Endothelial cell of umbilical vein (primary cell): ENCODE measurements around the gene PPP6R1. TPM values are rescaled to one million over a fixed set of nuclear protein-coding genes. Genes with fewer than 3 reads are reported as not detected.

Experiments used
- BruUV-seq: library from RNA; stranded (reverse); fragments of 400-500 nt; replicated peaks from 2 replicates; lab custom pipeline; 2021; lab: Mats Ljungman, UMichigan
- CTCF ChIA-PET: fragments of 300-600, 350-600 bp; sonication (Branson Sonifier 250); formaldehyde crosslinking; loops from one replicate; lab custom pipeline; 2021; ENCODE audit warnings: antibody characterized with exemption, inconsistent platforms; lab: Charles Lee
- POLR2A ChIA-PET: fragments of 300-600, 350-600 bp; sonication (Branson Sonifier 250); formaldehyde crosslinking; loops from one replicate; lab custom pipeline; 2021; ENCODE audit warnings: antibody characterized with exemption, inconsistent platforms; lab: Charles Lee
- DNase-seq: peaks from one replicate; pipeline ENCODE4 v3.0.0-alpha.2; 2011; ENCODE audit warnings: low read depth, low spot score
- FAIRE-seq: peaks from 2 replicates; lab custom pipeline; 2011; peaks lifted over from hg19 to GRCh38; lab: Jason Lieb, UNC
- H2AFZ ChIP-seq: 2 replicates; pipeline ENCODE4 v1.6.0; 2012; ENCODE audit warnings: low read depth, low read length, control low read depth, inconsistent platforms
- H3K27ac ChIP-seq: 2 replicates; pipeline ENCODE4 v1.5.1; 2011; ENCODE audit warnings: low read depth, mild to moderate bottlenecking, control low read depth, low read length, moderate library complexity; ENCODE audit not compliant: insufficient read depth
- H3K27me3 ChIP-seq, 2 experiments: 2 replicates each; pipeline versions ENCODE4 v1.6.0 to v1.6.1; 2011; ENCODE audit warnings: low read length in 2 of 2, mixed read lengths in 1 of 2; ENCODE audit not compliant: control insufficient read depth in 2 of 2, insufficient read depth in 2 of 2
- H3K36me3 ChIP-seq, 2 experiments: 2 replicates in 1 of 2; 3 replicates in 1 of 2; pipeline ENCODE4 v1.5.1; 2011; ENCODE audit warnings: low read length in 2 of 2, mild to moderate bottlenecking in 1 of 2, moderate library complexity in 1 of 2; ENCODE audit not compliant: control insufficient read depth in 2 of 2, insufficient read depth in 2 of 2; ENCODE audit errors: extremely low read depth in 1 of 2
- H3K4me1 ChIP-seq: 3 replicates; pipeline ENCODE4 v1.5.1; 2011; ENCODE audit warnings: mild to moderate bottlenecking, low read length; ENCODE audit not compliant: control insufficient read depth, insufficient read depth; ENCODE audit errors: extremely low read depth
- H3K4me2 ChIP-seq: 2 replicates; pipeline ENCODE4 v1.6.1; 2011; ENCODE audit warnings: low read length, control low read depth, mixed read lengths; ENCODE audit not compliant: insufficient read depth
- H3K4me3 ChIP-seq, 3 experiments: fragments of 200-600 bp in 1 of 3; sonication (generic), shearing (Covaris generic) in 1 of 3; replicated peaks in 1 of 3; 2 replicates each; pipeline ENCODE4 v1.5.1; 2011 to 2016; ENCODE audit warnings: control low read depth in 3 of 3, low read length in 3 of 3, mild to moderate bottlenecking in 2 of 3, inconsistent platforms in 1 of 3, low read depth in 1 of 3, moderate library complexity in 1 of 3; ENCODE audit not compliant: insufficient read depth in 1 of 3
- H3K79me2 ChIP-seq: 2 replicates; pipeline ENCODE4 v1.6.0; 2012; ENCODE audit warnings: low read length, inconsistent platforms; ENCODE audit not compliant: control insufficient read depth, insufficient read depth
- H3K9ac ChIP-seq: replicated peaks from 2 replicates; pipeline ENCODE3; 2011; ENCODE audit warnings: low read length, control low read depth; ENCODE audit not compliant: insufficient read depth; ENCODE audit errors: extremely low read depth
- H3K9me1 ChIP-seq: replicated peaks from 3 replicates; pipeline ENCODE4 v1.6.0; 2011; ENCODE audit warnings: mild to moderate bottlenecking, low read length; ENCODE audit not compliant: control insufficient read depth, insufficient read depth; ENCODE audit errors: extremely low read depth
- H3K9me3 ChIP-seq: replicated peaks from 2 replicates; pipeline ENCODE4 v1.5.1; 2012; ENCODE audit warnings: low read length, inconsistent platforms; ENCODE audit not compliant: control insufficient read depth, insufficient read depth
- H4K20me1 ChIP-seq: replicated peaks from 2 replicates; pipeline ENCODE3; 2011; ENCODE audit warnings: mild to moderate bottlenecking, low read length; ENCODE audit not compliant: control insufficient read depth, insufficient read depth; ENCODE audit errors: extremely low read depth
- EZH2 ChIP-seq: IDR thresholded peaks from 2 replicates; pipeline ENCODE4 v1.6.1; 2012; ENCODE audit warnings: borderline replicate concordance, low read depth, mild to moderate bottlenecking, moderate library complexity, low read length, inconsistent platforms; ENCODE audit not compliant: severe bottlenecking
- FOS ChIP-seq: IDR thresholded peaks from 2 replicates; pipeline ENCODE4 v1.6.1; 2011; ENCODE audit warnings: mild to moderate bottlenecking, low read length, moderate library complexity, borderline replicate concordance; ENCODE audit not compliant: insufficient read depth
- GATA2 ChIP-seq: IDR thresholded peaks from 2 replicates; pipeline ENCODE4 v1.7.0; 2011; ENCODE audit warnings: low read depth, mild to moderate bottlenecking, moderate library complexity, mixed read lengths, low read length; ENCODE audit not compliant: insufficient read length, insufficient read depth
- JUN ChIP-seq: IDR thresholded peaks from 2 replicates; pipeline ENCODE4 v1.6.1; 2011; ENCODE audit warnings: borderline replicate concordance, low read depth; ENCODE audit not compliant: insufficient read length, insufficient read depth
- MYC ChIP-seq: IDR thresholded peaks from one replicate; pipeline ENCODE4 v1.6.1; 2011; ENCODE audit warnings: mild to moderate bottlenecking, low read depth, low read length
- POLR2A ChIP-seq: IDR thresholded peaks from 2 replicates; pipeline ENCODE4 v1.6.1; 2012; ENCODE audit warnings: low read depth, mild to moderate bottlenecking, control low read depth, low read length
- POLR2AphosphoS5 ChIP-seq: IDR thresholded peaks from 2 replicates; pipeline ENCODE4 v1.6.1; 2012; ENCODE audit warnings: low read depth, mild to moderate bottlenecking, control low read depth, low read length, moderate library complexity; ENCODE audit not compliant: insufficient read depth
- dilution Hi-C: fragments of 300-500 bp; cut with MboI; formaldehyde crosslinking; loops from one replicate; pipeline ENCODE4 v1.15.0; 2019; ENCODE audit warnings: low sequenced_read_pairs; ENCODE audit not compliant: extremely low pct_ligation_motif_present
- intact Hi-C: fragments of 100-400 bp; cut with micrococcal nuclease; formaldehyde crosslinking; loops from one replicate; pipeline ENCODE4 v1.10.0; 2022
- polyA plus RNA-seq, 4 experiments: library from polyadenylated mRNA; depleted of rRNA in 3 of 4; stranded (reverse) in 3 of 4; unstranded in 1 of 4; fragments of >200 nt; gene quantifications; 2 replicates each; pipeline versions ENCODE4 v1.2.1 to v1.2.3, GENCODE V29; 2011 to 2012; ENCODE audit warnings: missing spikeins in 1 of 4
- total RNA-seq: library from RNA; stranded (reverse); gene quantifications from 2 replicates; pipeline ENCODE4 v1.2.3, GENCODE V29; 2021
- TF ChIP-seq, protein P1 (sequence below), 2 donors: IDR thresholded peaks; 1 replicate in 1 of 2; 2 replicates in 1 of 2; pipeline ENCODE4 v1.5.1; 2011; ENCODE audit warnings: low read length in 2 of 2, mild to moderate bottlenecking in 2 of 2, moderate library complexity in 2 of 2, control low read depth in 1 of 2, inconsistent platforms in 1 of 2, low read depth in 1 of 2; ENCODE audit not compliant: insufficient read depth in 1 of 2; ENCODE audit errors: extremely low read depth in 1 of 2
- TF ChIP-seq, protein P2 (sequence below): IDR thresholded peaks from 2 replicates; pipeline ENCODE4 v1.6.1; 2011; ENCODE audit not compliant: insufficient read depth, insufficient read length

The PPP6R1 gene
- total and polyA plus RNA-seq, 2 donors (not counting 3 experiments of a cell fraction or from before 2014, with no cell fraction given) = 35.7 to 71.8 TPM

DNA sequence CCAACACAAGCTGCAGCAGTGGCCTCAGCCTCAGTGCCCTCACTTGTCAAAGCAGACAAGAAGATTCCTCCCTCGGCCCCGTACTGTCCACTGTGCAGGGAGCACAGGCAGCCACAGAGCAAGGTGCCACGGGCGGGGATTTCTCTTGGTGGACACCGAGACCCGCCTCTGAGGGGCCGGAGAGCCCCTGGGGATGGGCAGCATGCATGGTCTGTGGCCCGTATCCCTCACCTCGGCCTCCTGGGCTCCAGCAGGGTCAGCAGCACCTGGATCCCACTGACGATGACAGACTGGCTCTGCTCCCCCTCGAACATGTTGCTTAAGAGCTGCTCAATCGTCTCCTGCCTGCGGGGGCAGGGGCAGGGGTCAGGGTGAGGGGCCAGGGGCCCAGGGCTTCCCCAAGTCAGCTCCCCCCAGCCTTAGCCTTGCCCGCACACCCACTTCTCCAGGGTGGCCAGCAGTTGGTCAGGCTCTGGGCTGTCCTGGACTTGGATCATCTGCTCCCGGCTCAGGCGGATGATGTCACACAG lies 16.8 kb downstream of the PPP6R1 start:
- Histone ChIP-seq H3K9me1 (no peaks in the 10 kb centered on the region), H4K20me1 (no peaks in the 10 kb centered on the region), H3K79me2 (peaks cover 2% of the 10 kb centered on the region), H3K27me3 (no peaks in the 10 kb centered on the region), H3K4me1 (no peaks in the 10 kb centered on the region), H3K9me3 (no peaks in the 10 kb centered on the region), H3K36me3 (peaks cover 13 to 69% of the 10 kb centered on the region in 2 experiments), H3K4me2 (no peak overlapping the region), H2AFZ (no peak overlapping the region), H3K9ac (no peak overlapping the region), H3K4me3 (no peak overlapping the region), H3K27ac (no peak overlapping the region)
- CTCF ChIA-PET = no interaction called here
- TF ChIP-seq, protein P1, sequence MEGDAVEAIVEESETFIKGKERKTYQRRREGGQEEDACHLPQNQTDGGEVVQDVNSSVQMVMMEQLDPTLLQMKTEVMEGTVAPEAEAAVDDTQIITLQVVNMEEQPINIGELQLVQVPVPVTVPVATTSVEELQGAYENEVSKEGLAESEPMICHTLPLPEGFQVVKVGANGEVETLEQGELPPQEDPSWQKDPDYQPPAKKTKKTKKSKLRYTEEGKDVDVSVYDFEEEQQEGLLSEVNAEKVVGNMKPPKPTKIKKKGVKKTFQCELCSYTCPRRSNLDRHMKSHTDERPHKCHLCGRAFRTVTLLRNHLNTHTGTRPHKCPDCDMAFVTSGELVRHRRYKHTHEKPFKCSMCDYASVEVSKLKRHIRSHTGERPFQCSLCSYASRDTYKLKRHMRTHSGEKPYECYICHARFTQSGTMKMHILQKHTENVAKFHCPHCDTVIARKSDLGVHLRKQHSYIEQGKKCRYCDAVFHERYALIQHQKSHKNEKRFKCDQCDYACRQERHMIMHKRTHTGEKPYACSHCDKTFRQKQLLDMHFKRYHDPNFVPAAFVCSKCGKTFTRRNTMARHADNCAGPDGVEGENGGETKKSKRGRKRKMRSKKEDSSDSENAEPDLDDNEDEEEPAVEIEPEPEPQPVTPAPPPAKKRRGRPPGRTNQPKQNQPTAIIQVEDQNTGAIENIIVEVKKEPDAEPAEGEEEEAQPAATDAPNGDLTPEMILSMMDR (IDR thresholded peaks at IDR 0.05; ENCODE audit: extremely low read depth in 1 of 2, insufficient read depth in 1 of 2, low read depth in 1 of 2, low read length in 2 of 2) = no peak
- TF ChIP-seq GATA2 (no peak), MYC (no peak), EZH2 (no peak), JUN (no peak), POLR2A (no peak), FOS (no peak), POLR2AphosphoS5 (no peak)
- TF ChIP-seq, protein P2, sequence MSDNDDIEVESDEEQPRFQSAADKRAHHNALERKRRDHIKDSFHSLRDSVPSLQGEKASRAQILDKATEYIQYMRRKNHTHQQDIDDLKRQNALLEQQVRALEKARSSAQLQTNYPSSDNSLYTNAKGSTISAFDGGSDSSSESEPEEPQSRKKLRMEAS = no peak
- DNase-seq = no peak
- POLR2A ChIA-PET = no interaction called here
- BruUV-seq = no TSS peak
- FAIRE-seq = no peak
- intact Hi-C loops = no loop called here
- dilution Hi-C loops = no loop called here
